Type B pancreatic cell (in vitro differentiated cells): ENCODE results near the gene FHOD3. TPM values are rescaled to one million over a fixed set of nuclear protein-coding genes. Genes with fewer than 3 reads are reported as not detected.

Experiments
- DNase-seq: peaks from one replicate; pipeline ENCODE4 v3.0.0; 2021; ENCODE audit warnings: mixed read lengths; ENCODE audit not compliant: unreplicated experiment; ENCODE audit errors: extremely low spot score
- H3K27ac Mint-ChIP-seq: 2 replicates; pipeline ENCODE4 v1.8.0; 2021; ENCODE audit warnings: mild to moderate bottlenecking, mixed read lengths
- H3K27me3 Mint-ChIP-seq: 2 replicates; pipeline ENCODE4 v1.8.0; 2021; ENCODE audit warnings: mixed read lengths
- H3K36me3 Mint-ChIP-seq: 2 replicates; pipeline ENCODE4 v1.8.0; 2021; ENCODE audit warnings: mixed read lengths
- H3K4me1 Mint-ChIP-seq: one replicate; pipeline ENCODE4 v1.8.0; 2021; ENCODE audit warnings: mixed read lengths; ENCODE audit not compliant: unreplicated experiment
- H3K4me3 Mint-ChIP-seq: 2 replicates; pipeline ENCODE4 v1.8.0; 2021; ENCODE audit warnings: mild to moderate bottlenecking, mixed read lengths
- H3K9me3 Mint-ChIP-seq: 2 replicates; pipeline ENCODE4 v1.8.0; 2021; ENCODE audit warnings: mixed read lengths
- total RNA-seq: library from RNA; stranded (reverse); gene quantifications from 2 replicates; pipeline ENCODE4 v1.2.1, GENCODE V29; 2021; ENCODE audit warnings: low replicate concordance
- TF ChIP-seq, protein P1 (sequence below): fragments of 200-600 bp; sonication (generic); conservative IDR thresholded peaks from 2 replicates; pipeline ENCODE4 v1.5.0; 2021; ENCODE audit warnings: antibody characterized with exemption, mild to moderate bottlenecking

Gene FHOD3
- total RNA-seq, 1 donor from 2014 or later, result 5.3 TPM

DNA sequence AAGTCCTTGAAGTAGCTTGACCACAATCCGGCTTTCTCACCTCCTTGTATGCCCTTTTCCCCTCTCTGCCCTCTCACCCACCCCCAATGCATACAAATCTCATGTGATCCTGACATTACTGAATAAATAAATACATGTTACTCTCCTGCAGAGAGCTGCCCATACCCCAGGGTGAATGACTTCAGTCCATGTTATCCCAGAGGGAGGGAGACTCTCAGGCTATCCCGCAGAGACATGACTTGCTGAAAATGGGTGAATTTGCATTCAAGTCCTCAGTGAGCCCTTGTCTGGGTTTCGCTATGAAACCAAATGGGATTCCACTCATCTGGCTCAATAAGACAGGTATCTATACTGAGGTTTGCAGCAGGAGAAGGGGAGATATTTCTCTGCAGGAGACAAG, 168.5 kb downstream of the FHOD3 start:
- Mint-ChIP-seq H3K4me3 (no peak overlapping the region), H3K9me3 (no peaks in the 10 kb centered on the region), H3K36me3 (no peaks in the 10 kb centered on the region), H3K27ac (no peak overlapping the region), H3K4me1 (peaks cover 25% of the 10 kb centered on the region), H3K27me3 (peaks cover 19% of the 10 kb centered on the region)
- TF ChIP-seq, protein P1, sequence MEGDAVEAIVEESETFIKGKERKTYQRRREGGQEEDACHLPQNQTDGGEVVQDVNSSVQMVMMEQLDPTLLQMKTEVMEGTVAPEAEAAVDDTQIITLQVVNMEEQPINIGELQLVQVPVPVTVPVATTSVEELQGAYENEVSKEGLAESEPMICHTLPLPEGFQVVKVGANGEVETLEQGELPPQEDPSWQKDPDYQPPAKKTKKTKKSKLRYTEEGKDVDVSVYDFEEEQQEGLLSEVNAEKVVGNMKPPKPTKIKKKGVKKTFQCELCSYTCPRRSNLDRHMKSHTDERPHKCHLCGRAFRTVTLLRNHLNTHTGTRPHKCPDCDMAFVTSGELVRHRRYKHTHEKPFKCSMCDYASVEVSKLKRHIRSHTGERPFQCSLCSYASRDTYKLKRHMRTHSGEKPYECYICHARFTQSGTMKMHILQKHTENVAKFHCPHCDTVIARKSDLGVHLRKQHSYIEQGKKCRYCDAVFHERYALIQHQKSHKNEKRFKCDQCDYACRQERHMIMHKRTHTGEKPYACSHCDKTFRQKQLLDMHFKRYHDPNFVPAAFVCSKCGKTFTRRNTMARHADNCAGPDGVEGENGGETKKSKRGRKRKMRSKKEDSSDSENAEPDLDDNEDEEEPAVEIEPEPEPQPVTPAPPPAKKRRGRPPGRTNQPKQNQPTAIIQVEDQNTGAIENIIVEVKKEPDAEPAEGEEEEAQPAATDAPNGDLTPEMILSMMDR, result no peak
- DNase-seq, result no peak

- Mint-ChIP-seq H3K4me3 (no peak overlapping the region), H3K9me3 (no peaks in the 10 kb centered on the region), H3K27me3 (peaks cover 21% of the 10 kb centered on the region), H3K27ac (no peak overlapping the region), H3K36me3 (no peaks in the 10 kb centered on the region), H3K4me1 (peaks cover 25% of the 10 kb centered on the region)
- TF ChIP-seq, protein P1, result no peak
- DNase-seq, result no peak
These were observed 170.1 kb downstream of the FHOD3 start for GRCh38 chr18:36467614-36468013.

DNA sequence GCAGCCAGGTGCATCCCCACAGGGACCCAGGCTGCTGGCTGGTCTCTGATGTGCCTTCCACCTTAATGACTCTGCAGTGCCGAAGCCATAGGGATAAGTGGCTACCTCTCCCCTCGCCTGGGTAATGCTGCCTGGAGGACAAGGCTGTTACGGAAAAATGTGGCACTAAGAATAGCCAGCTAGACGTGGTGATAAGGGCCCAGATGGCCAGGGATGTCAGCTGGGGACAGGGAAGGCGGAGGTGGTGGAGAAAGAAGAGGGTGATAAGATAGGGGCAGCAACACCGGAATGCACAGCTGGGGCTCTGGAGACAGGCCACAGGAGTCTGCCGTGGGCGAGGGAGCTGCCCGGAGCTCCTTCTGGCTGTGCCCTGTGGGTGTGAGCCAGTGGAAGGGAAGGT, 170.6 kb downstream of the FHOD3 start:
- Mint-ChIP-seq H3K36me3 (no peaks in the 10 kb centered on the region), H3K27ac (no peak overlapping the region), H3K27me3 (peaks cover 21% of the 10 kb centered on the region), H3K4me1 (peaks cover 25% of the 10 kb centered on the region), H3K9me3 (no peaks in the 10 kb centered on the region), H3K4me3 (no peak overlapping the region)
- TF ChIP-seq, protein P1, result no peak
- no peak for DNase-seq

DNA sequence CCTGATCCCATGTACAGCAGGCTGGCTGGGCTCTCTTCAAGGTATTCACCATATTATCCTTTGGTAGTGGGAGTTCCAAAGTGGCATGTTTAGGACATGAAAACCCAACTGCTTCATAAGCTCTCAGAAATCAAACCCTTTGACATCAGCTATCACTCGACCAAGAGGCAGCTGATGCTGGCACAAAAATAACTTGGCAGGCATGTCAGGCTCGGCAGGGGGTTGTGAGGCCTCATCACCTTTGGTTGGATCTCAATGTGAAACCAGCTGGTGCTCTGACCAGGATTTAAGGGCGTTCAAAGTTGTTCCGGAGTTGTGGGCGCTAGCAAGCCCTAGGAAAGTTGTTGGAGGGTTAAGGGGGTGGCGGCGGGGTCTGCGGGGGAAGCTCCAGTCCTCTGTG, 171.9 kb downstream of the FHOD3 start:
- H3K9me3 Mint-ChIP-seq, result no peaks in the 10 kb centered on the region
- peaks cover 29% of the 10 kb centered on the region for H3K27me3 Mint-ChIP-seq
- no peak overlapping the region for H3K4me3 Mint-ChIP-seq
- H3K27ac Mint-ChIP-seq, result no peak overlapping the region
- TF ChIP-seq, protein P1, result no peak
- H3K36me3 Mint-ChIP-seq, result no peaks in the 10 kb centered on the region
- DNase-seq, result no peak
- H3K4me1 Mint-ChIP-seq, result peaks cover 20% of the 10 kb centered on the region

DNA sequence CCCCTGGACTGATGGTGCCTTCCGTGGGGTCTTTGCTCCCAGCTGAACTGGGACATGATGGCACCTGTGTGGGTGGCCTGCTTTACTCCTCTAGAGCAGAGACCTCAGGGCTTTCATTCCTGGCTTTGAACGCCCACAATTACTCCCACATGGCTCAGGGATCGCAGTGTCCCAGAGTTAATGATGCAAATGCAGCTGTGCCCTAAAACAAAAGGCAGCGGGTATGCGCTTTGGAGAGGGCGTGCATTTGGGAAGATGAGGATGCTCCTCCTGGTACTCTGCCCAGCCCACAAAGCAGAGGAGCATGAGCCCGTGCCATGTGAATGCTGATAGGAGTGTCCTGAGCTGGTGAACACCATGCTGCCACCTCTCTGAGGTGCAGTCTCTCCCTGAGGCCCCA, 173.4 kb downstream of the FHOD3 start:
- Mint-ChIP-seq H3K36me3 (no peaks in the 10 kb centered on the region), H3K27me3 (peaks cover 26% of the 10 kb centered on the region), H3K9me3 (no peaks in the 10 kb centered on the region), H3K4me3 (no peak overlapping the region), H3K4me1 (peaks cover 14% of the 10 kb centered on the region), H3K27ac (no peak overlapping the region)
- no peak for DNase-seq
- TF ChIP-seq, protein P1, result no peak

- Mint-ChIP-seq H3K4me1 (peaks cover 9% of the 10 kb centered on the region), H3K9me3 (no peaks in the 10 kb centered on the region), H3K4me3 (no peak overlapping the region), H3K36me3 (no peaks in the 10 kb centered on the region), H3K27ac (no peak overlapping the region), H3K27me3 (peaks cover 22% of the 10 kb centered on the region)
- TF ChIP-seq, protein P1, result no peak
- no peak for DNase-seq
These were observed 173.9 kb downstream of the FHOD3 start for GRCh38 chr18:36471393-36471792.
